ENCODE results near the gene SPEM1. TPM values are rescaled to one million over a fixed set of nuclear protein-coding genes. Genes with fewer than 3 reads are reported as not detected.

Gene SPEM1
- total and polyA plus RNA-seq, 3 experiments from 2014 or later = not detected

DNA sequence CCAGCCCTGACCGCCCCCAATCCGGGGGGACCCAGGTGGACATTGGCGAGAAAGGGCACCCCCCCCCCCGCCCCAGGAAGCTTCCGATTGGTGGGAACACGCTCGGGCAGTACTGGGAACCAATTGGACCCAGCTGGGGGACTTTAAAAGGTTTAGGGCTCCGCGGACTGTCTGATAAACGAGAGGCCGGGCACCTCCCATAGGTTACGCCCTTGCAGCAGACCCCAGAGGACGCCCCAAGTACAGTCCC, 16.5 kb upstream of the SPEM1 start:
- Mint-ChIP-seq H3K36me3 (peaks cover 0 to 5% (median 0%) of the 10 kb centered on the region in 3 donors), H3K4me1 (peaks cover 17 to 34% (median 18%) of the 10 kb centered on the region in 3 donors), H3K27me3 (peaks cover 0 to 2% of the 10 kb centered on the region in 2 donors), H3K9me3 (no peaks in the 10 kb centered on the region), H3K4me3 (peak overlapping the region; percentile 90 to 99 (median 97)), H3K27ac (peak overlapping the region; percentile 83 to 99 (median 96))
- ChIA-PET CTCF (interaction anchor here (0.6 to 2.2 kb wide), 7 partner anchors 27 to 283 kb away, joined by 3 to 20 read pairs (median 5); partner anchors contain the start of genes ACAP1, TMEM102 and TP53), POLR2A (interaction anchor here (0.6 to 1.6 kb wide), 13 partner anchors 10 to 926 kb away, joined by 3 to 16 read pairs (median 5); partner anchors contain the start of genes ACAP1, DVL2, PLSCR3 and TMEM102)
- Histone ChIP-seq H3K27me3 (ENCODE audit: insufficient read depth, low read length, poor library complexity, severe bottlenecking) (no peaks in the 10 kb centered on the region), H3K4me1 (ENCODE audit: insufficient read depth, low read length) (peaks cover 16% of the 10 kb centered on the region), H3K4me3 (ENCODE audit: low read length) (peak overlapping the region; percentile 90), H3K27ac (ENCODE audit: low read depth, low read length) (peak overlapping the region; percentile 67), H3K9me3 (ENCODE audit: low read length) (no peaks in the 10 kb centered on the region), H3K36me3 (ENCODE audit: insufficient read depth, low read length) (no peaks in the 10 kb centered on the region)
- no peak for DNase-seq

DNA sequence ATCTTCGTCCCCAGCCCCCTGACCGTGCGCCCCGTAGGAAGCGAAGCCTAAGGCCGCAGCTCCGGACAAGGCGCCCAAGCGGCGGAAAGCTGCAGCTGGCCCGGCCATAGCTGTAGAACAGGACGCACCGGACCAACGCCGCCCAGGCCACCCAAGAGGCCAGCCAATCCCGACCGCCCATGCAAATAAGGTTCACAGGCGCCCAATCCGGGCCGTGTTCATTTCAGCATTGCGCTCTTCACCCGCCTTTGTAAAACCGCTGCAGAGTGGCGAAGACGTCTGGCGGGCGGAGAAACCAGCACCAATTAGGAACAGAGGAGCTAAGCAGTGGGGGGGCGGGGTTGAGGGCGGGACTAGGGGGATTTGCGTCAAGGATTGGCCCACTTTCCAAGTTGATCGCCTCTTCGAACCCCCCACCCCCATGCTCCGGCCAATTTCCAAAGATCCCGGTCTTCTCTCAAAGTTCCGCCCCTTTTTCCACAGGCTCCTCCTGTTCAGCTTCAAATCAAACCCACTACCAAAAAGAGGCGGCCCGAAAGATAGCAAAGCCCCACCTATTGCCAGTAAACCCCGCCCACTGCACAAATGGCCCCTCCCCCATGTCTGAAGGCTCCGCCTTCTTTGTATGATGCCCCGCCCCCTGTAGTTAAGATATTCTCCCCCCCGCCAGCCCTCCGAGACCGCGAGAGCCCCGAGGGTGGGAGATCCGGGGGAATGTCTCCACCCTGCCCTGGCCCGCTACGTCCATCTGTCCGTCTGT, 16.0 kb upstream of the SPEM1 start, which contains the start of gene TMEM256:
TSS of gene TMEM256 (minus strand) at position 121 of the 760 bp plus-strand sequence. CDS start at position 108, 13 bp downstream.
- Mint-ChIP-seq H3K9me3 (no peaks in the 10 kb centered on the region), H3K4me1 (peaks cover 17 to 36% (median 21%) of the 10 kb centered on the region in 3 donors), H3K27ac (peak within 1 kb of the TSS; percentile 83 to 99 (median 96)), H3K36me3 (peaks cover 0 to 5% (median 0%) of the 10 kb centered on the region in 3 donors), H3K4me3 (peak within 1 kb of the TSS; percentile 90 to 99 (median 97)), H3K27me3 (peaks cover 0 to 2% of the 10 kb centered on the region in 2 donors)
- Histone ChIP-seq H3K4me3 (ENCODE audit: low read length) (peak within 1 kb of the TSS; percentile 90), H3K27ac (ENCODE audit: low read depth, low read length) (peak within 1 kb of the TSS; percentile 67), H3K36me3 (ENCODE audit: insufficient read depth, low read length) (no peaks in the 10 kb centered on the region), H3K4me1 (ENCODE audit: insufficient read depth, low read length) (peaks cover 16% of the 10 kb centered on the region), H3K9me3 (ENCODE audit: low read length) (no peaks in the 10 kb centered on the region), H3K27me3 (ENCODE audit: insufficient read depth, low read length, poor library complexity, severe bottlenecking) (no peaks in the 10 kb centered on the region)
- peak; percentile 91 to 97 (median 95) for DNase-seq
- POLR2A ChIA-PET = interaction anchor here (0.5 to 1.6 kb wide), 15 partner anchors 10 to 925 kb away, joined by 3 to 16 read pairs (median 4); partner anchors contain the start of genes ACAP1, DVL2, PLSCR3 and TMEM102
- CTCF ChIA-PET = interaction anchor here (0.6 to 2.2 kb wide), 9 partner anchors 16 to 283 kb away, joined by 3 to 20 read pairs (median 4); partner anchors contain the start of genes ACAP1, TMEM102 and TP53

DNA sequence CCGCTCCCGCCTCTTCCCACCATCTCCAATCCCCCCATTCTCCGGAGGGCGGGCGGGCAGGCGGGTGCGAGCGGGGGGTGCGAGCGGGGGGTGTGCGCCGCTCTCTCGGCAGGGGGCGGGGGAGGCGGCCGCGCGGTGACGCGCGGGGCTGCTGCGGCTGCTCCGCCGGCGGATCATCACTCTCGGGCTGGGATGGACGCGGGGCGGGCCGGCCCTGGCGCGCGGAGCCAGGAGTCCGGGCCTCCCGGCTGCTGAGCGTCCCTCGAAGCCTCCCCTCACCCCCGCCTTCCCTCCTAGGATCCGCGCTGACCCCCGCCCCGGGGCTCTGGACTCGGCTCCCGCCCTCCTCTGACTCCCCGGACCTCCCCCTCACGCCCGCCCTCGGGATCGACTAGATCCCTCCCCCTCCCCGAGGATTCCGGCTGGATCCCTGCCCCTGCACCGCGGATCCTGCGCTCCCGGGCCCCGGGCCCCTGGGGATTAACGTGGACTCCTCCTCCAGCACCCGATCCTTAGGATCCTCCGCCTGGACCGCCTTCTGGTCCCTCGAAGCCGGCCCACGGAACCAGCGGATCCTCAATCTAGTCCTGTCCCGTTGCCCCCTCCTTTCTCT, 15.3 kb upstream of the SPEM1 start:
- Mint-ChIP-seq H3K4me1 (peaks cover 17 to 41% (median 23%) of the 10 kb centered on the region in 3 donors), H3K27ac (peak overlapping the region; percentile 83 to 99 (median 96)), H3K4me3 (peak overlapping the region; percentile 90 to 99 (median 97)), H3K36me3 (peaks cover 0 to 5% (median 0%) of the 10 kb centered on the region in 3 donors), H3K27me3 (peaks cover 0 to 2% of the 10 kb centered on the region in 2 donors), H3K9me3 (no peaks in the 10 kb centered on the region)
- Histone ChIP-seq H3K27me3 (ENCODE audit: insufficient read depth, low read length, poor library complexity, severe bottlenecking) (no peaks in the 10 kb centered on the region), H3K27ac (ENCODE audit: low read depth, low read length) (no peak overlapping the region), H3K4me1 (ENCODE audit: insufficient read depth, low read length) (peaks cover 16% of the 10 kb centered on the region), H3K9me3 (ENCODE audit: low read length) (no peaks in the 10 kb centered on the region), H3K4me3 (ENCODE audit: low read length) (peak overlapping the region; percentile 90), H3K36me3 (ENCODE audit: insufficient read depth, low read length) (no peaks in the 10 kb centered on the region)
- DNase-seq = peak in 3 of 5 donors; percentile 72 to 84 (median 73)
- ChIA-PET CTCF (interaction anchor here (0.8 to 2.2 kb wide), 6 partner anchors 16 to 282 kb away, joined by 3 to 20 read pairs (median 5); partner anchors contain the start of genes ACAP1, TMEM102 and TP53), POLR2A (interaction anchor here (0.5 to 1.5 kb wide), 13 partner anchors 11 to 281 kb away, joined by 3 to 16 read pairs (median 5); partner anchors contain the start of genes ACAP1, MPDU1, PLSCR3 and TMEM102)

DNA sequence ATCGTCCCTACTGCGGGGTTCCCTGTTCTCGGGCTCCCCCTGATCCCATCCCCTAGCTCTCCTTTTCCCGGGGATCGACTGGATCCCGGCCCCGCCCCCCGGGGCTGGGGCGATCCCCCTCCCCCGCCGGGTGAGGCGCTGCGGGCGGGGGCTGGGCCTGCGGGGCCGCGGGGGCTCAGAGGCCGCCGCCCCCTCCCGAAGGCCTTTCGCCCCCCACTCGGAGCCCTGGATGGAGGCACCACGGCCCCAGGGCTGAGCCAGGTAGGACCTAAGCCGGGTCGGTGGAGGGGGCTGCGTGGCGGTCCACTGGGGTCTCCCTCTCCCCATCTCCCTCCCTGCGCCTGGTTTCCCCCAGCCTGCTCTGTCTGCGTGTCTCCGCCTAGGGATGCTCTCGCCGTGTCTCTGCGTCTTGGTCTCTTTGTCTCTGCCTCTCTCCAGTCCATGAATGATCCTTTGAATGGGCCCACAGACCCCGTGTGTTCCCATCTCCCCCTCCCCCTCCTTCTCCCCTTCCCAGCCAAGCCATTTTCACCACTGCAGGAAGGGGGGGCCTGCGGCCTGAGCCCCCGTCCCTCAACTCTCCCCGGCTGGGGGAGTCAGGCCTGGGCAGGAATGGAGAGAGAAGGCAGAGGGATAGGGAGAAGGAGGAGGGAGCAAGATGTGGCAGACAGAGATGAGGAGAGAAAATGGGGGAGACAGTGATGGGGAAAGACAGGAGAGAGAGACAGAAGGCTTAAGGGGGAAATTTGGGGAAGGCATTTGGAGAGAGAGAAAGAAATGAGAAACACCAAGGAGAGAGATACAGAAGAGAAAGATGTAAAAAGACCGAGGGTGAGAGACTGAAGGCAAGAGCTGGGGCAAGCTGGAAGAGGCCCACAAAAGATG, 14.5 kb upstream of the SPEM1 start:
- peak overlapping the region in 6 of 8 donors; percentile 66 to 96 (median 82) for H3K27ac Mint-ChIP-seq
- H3K4me3 ChIP-seq (ENCODE audit: low read length) = peak overlapping the region; percentile 90
- no peaks in the 10 kb centered on the region for H3K9me3 ChIP-seq (ENCODE audit: low read length)
- H3K4me3 Mint-ChIP-seq = peak overlapping the region; percentile 75 to 93 (median 82)
- no peak for DNase-seq
- peaks cover 17 to 41% (median 23%) of the 10 kb centered on the region in 3 donors for H3K4me1 Mint-ChIP-seq
- ChIA-PET CTCF (interaction anchor here (1.9 kb wide), 1 partner anchor 31 kb away, joined by 5 read pairs; no protein-coding TSS in a partner anchor), POLR2A (interaction anchor here (0.6 to 1.0 kb wide), 3 partner anchors 29 to 178 kb away, joined by 3 to 10 read pairs (median 5); partner anchors contain the start of gene MPDU1)
- H3K27me3 Mint-ChIP-seq = peaks cover 0 to 5% of the 10 kb centered on the region in 2 donors
- no peaks in the 10 kb centered on the region for H3K36me3 ChIP-seq (ENCODE audit: insufficient read depth, low read length)
- H3K27me3 ChIP-seq (ENCODE audit: insufficient read depth, low read length, poor library complexity, severe bottlenecking) = no peaks in the 10 kb centered on the region
- peaks cover 16% of the 10 kb centered on the region for H3K4me1 ChIP-seq (ENCODE audit: insufficient read depth, low read length)
- H3K36me3 Mint-ChIP-seq = peaks cover 0 to 5% (median 0%) of the 10 kb centered on the region in 3 donors
- no peak overlapping the region for H3K27ac ChIP-seq (ENCODE audit: low read depth, low read length)
- no peaks in the 10 kb centered on the region for H3K9me3 Mint-ChIP-seq

DNA sequence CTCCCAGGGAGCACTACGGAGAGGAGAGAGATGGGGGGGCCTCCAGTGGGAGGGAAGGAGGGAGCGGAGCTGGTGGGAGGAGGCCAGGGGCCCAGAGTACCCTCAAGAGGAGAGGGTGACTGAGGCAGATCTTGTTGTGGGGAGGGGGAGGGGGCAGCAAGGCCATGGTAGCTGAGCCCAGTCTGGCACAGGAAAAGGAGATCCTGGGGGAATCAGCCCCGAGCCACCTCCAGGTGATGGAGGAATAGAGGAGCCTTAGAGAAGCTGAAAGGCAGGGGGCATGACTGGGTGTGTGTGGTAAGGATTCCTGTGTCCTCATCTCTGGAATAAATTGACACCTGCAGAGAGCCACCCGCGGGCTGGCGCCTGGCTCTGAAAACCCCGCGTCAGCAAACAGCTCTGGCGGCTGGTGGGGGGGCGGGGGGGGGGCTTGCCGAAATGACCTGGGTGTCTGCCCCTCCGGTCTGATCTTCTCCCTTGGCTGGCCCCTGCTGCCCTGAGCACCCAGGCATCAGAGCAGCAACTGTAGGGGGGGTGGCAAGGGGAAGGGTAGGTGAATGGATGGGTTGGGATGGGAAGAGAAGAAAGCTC, 13.8 kb upstream of the SPEM1 start:
- no peaks in the 10 kb centered on the region for H3K9me3 ChIP-seq (ENCODE audit: low read length)
- no peak overlapping the region for H3K4me3 ChIP-seq (ENCODE audit: low read length)
- ChIA-PET POLR2A (interaction anchor here (1.1 kb wide), 1 partner anchor 22 kb away, joined by 3 read pairs; no protein-coding TSS in a partner anchor), CTCF (interaction anchor here (1.0 to 1.9 kb wide), 2 partner anchors 21 to 30 kb away, joined by 3 to 5 read pairs; no protein-coding TSS in a partner anchor)
- H3K4me1 ChIP-seq (ENCODE audit: insufficient read depth, low read length) = peaks cover 16% of the 10 kb centered on the region
- peaks cover 0 to 5% of the 10 kb centered on the region in 2 donors for H3K27me3 Mint-ChIP-seq
- no peaks in the 10 kb centered on the region for H3K36me3 ChIP-seq (ENCODE audit: insufficient read depth, low read length)
- H3K27ac Mint-ChIP-seq = peak overlapping the region in 3 of 8 donors; percentile 50 to 58 (median 55)
- no peak for DNase-seq
- peak overlapping the region in 6 of 7 donors; percentile 47 to 87 (median 70) for H3K4me3 Mint-ChIP-seq
- H3K27me3 ChIP-seq (ENCODE audit: insufficient read depth, low read length, poor library complexity, severe bottlenecking) = no peaks in the 10 kb centered on the region
- H3K9me3 Mint-ChIP-seq = no peaks in the 10 kb centered on the region
- H3K36me3 Mint-ChIP-seq = peaks cover 0 to 5% (median 0%) of the 10 kb centered on the region in 3 donors
- H3K27ac ChIP-seq (ENCODE audit: low read depth, low read length) = no peak overlapping the region
- H3K4me1 Mint-ChIP-seq = peaks cover 17 to 41% (median 23%) of the 10 kb centered on the region in 3 donors

DNA sequence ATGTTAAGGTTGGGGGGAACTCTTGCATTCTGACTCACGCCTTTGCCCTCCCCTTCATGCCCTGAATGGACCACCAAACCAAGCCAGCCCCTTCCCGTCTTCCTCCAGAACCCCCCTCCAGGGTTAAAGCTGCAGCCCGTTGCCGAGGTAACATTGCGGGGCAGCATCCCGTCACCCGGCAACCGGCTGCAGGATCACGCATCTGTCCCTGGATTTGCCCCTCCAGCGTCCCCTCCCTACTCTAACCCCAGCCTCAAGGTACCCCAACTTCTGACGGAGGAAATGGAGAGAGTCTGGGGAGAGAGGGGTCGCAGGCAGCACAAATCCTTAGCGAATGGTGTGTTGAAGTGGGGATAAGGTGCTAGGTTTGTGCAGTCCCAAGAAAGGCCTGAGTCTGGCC, 13.0 kb upstream of the SPEM1 start:
- POLR2A ChIA-PET = interaction anchor here (1.1 kb wide), 1 partner anchor 23 kb away, joined by 3 read pairs; no protein-coding TSS in a partner anchor
- CTCF ChIA-PET = interaction anchor here (1.0 to 2.0 kb wide), 3 partner anchors 22 to 51 kb away, joined by 3 to 5 read pairs (median 5); no protein-coding TSS in a partner anchor
- peak overlapping the region in 4 of 7 donors; percentile 4 to 52 (median 44) for H3K4me3 Mint-ChIP-seq
- peaks cover 0 to 5% (median 0%) of the 10 kb centered on the region in 3 donors for H3K36me3 Mint-ChIP-seq
- peak overlapping the region in 1 of 8 donors; percentile 15 for H3K27ac Mint-ChIP-seq
- H3K9me3 Mint-ChIP-seq = no peaks in the 10 kb centered on the region
- Histone ChIP-seq H3K27ac (ENCODE audit: low read depth, low read length) (no peak overlapping the region), H3K27me3 (ENCODE audit: insufficient read depth, low read length, poor library complexity, severe bottlenecking) (no peaks in the 10 kb centered on the region), H3K4me1 (ENCODE audit: insufficient read depth, low read length) (peaks cover 16% of the 10 kb centered on the region), H3K36me3 (ENCODE audit: insufficient read depth, low read length) (no peaks in the 10 kb centered on the region), H3K9me3 (ENCODE audit: low read length) (no peaks in the 10 kb centered on the region), H3K4me3 (ENCODE audit: low read length) (no peak overlapping the region)
- no peak for DNase-seq
- peaks cover 17 to 39% (median 23%) of the 10 kb centered on the region in 3 donors for H3K4me1 Mint-ChIP-seq
- peaks cover 0 to 5% of the 10 kb centered on the region in 2 donors for H3K27me3 Mint-ChIP-seq
